Measurements from ENCODE around the gene PAK4. TPM values are rescaled to one million over a fixed set of nuclear protein-coding genes. Genes with fewer than 3 reads are reported as not detected.

The PAK4 gene
- total RNA-seq, 4 donors from 2014 or later = 6.1 to 16.3 (median 7.5) TPM

DNA sequence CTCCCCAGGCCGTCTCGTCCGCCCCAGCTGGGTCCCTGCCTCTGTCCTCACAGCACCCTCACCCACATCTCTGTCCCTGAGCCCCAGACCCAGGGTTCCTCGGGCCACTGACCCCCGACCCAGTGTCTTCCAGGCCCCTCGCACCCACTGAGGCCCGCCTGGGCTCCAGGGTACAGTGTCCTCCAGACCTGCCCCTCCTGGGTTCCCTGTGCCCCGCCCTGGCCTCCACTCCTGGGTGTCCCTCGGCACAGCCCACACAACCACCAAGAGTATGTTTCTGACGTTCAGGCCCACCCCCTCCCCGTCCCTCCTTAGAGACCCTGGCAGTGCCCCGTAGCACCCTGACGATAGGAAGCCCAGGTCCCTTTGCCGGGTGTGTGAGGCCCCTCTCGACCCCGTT lies 48.6 kb downstream of the PAK4 start:
- Histone ChIP-seq H3K4me3 (no peak overlapping the region), H3K36me3 (peaks cover 0 to 100% of the 10 kb centered on the region in 2 donors), H3K27ac (no peak overlapping the region), H3K9me3 (no peaks in the 10 kb centered on the region), H3K4me1 (peaks cover 0 to 13% (median 0%) of the 10 kb centered on the region in 3 donors), H3K27me3 (no peaks in the 10 kb centered on the region)
- ATAC-seq = no peak
- WGBS, 2 donors (ENCODE audit: low coverage in 1 of 2) = 74 to 86% methylated on average over 5 to 7 of the region's 16 CpGs
- TF ChIP-seq POLR2A (IDR thresholded peaks at IDR 0.05) (no peak), POLR2AphosphoS5 (IDR thresholded peaks at IDR 0.05) (no peak), EP300 (IDR thresholded peaks at IDR 0.05) (no peak)
- TF ChIP-seq, protein P1, sequence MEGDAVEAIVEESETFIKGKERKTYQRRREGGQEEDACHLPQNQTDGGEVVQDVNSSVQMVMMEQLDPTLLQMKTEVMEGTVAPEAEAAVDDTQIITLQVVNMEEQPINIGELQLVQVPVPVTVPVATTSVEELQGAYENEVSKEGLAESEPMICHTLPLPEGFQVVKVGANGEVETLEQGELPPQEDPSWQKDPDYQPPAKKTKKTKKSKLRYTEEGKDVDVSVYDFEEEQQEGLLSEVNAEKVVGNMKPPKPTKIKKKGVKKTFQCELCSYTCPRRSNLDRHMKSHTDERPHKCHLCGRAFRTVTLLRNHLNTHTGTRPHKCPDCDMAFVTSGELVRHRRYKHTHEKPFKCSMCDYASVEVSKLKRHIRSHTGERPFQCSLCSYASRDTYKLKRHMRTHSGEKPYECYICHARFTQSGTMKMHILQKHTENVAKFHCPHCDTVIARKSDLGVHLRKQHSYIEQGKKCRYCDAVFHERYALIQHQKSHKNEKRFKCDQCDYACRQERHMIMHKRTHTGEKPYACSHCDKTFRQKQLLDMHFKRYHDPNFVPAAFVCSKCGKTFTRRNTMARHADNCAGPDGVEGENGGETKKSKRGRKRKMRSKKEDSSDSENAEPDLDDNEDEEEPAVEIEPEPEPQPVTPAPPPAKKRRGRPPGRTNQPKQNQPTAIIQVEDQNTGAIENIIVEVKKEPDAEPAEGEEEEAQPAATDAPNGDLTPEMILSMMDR (IDR thresholded peaks at IDR 0.05) = no peak

DNA sequence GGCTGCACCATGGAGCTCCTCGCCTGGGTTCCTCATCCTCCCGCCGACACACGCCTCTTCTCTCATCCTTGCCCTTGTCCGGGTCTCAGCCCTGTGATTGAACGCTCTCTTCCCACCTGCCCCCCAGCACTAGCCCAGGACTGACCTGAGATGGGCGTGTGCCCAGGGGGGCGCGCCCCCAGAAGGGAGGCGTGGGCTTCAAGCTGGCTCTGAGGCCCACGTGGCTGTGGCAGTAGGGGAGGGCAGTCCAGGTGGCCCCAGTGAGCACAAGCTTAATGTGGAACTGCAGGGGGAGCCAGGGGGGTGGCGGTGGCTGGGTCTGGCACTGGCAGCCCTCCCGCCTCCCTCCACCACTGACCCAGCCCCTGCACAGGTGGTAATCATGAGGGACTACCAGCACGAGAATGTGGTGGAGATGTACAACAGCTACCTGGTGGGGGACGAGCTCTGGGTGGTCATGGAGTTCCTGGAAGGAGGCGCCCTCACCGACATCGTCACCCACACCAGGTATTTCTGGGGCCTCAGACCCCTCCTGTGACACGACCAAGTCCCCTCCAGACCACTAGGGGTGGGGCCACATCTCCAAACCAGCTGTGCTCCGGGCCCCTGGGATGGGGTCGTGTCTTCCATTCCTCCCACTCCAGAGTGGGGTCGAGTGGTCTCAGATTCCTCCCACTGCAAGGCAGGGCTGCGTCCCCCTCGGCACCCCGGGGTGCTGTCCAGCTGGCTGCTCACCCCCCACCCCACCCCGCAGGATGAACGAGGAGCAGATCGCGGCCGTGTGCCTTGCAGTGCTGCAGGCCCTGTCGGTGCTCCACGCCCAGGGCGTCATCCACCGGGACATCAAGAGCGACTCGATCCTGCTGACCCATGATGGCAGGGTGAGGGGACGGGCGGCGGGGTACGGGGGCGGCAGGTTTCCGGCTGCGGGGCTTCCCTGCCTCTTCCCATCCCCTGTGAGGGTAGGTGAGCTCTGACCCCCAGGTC lies 49.3 kb downstream of the PAK4 start:
- 90% methylated on average over 2 of the region's 43 CpGs; no CpG with 5 or more reads in 1 of the 2 donors for WGBS, 2 donors (ENCODE audit: low coverage in 1 of 2)
- Histone ChIP-seq H3K36me3 (peaks cover 0 to 100% of the 10 kb centered on the region in 2 donors), H3K27me3 (no peaks in the 10 kb centered on the region), H3K4me3 (no peak overlapping the region), H3K9me3 (no peaks in the 10 kb centered on the region), H3K27ac (no peak overlapping the region), H3K4me1 (peaks cover 0 to 9% (median 0%) of the 10 kb centered on the region in 3 donors)
- ATAC-seq = no peak
- TF ChIP-seq EP300 (IDR thresholded peaks at IDR 0.05) (no peak), POLR2AphosphoS5 (IDR thresholded peaks at IDR 0.05) (no peak), POLR2A (IDR thresholded peaks at IDR 0.05) (no peak)
- TF ChIP-seq, protein P1 (IDR thresholded peaks at IDR 0.05) = no peak

DNA sequence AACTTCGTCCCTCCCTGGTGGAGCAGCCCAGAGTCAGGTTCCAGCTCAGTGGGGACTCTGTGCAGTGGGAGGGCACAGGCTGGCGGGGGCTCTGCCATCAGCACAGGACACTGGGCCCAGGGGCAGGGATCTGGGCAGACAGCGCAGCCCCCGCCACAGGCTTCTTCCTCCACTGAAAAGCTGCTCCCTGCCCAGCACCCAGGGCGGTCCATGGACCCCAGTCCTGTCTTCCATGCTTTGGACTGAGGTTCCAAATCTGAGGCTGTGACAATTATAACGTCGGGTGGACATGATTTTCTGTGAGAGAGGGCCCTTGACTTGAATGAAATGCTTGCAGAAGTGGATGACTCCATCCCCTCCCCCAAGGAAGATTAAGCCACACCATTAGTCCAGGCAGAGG lies 50.0 kb downstream of the PAK4 start:
- no peak for TF ChIP-seq POLR2AphosphoS5 (IDR thresholded peaks at IDR 0.05)
- no peak for TF ChIP-seq POLR2A (IDR thresholded peaks at IDR 0.05)
- TF ChIP-seq, protein P1 (IDR thresholded peaks at IDR 0.05) = no peak
- TF ChIP-seq EP300 (IDR thresholded peaks at IDR 0.05) = no peak
- Histone ChIP-seq H3K4me3 (no peak overlapping the region), H3K27ac (no peak overlapping the region), H3K27me3 (no peaks in the 10 kb centered on the region), H3K4me1 (peaks cover 0 to 2% (median 0%) of the 10 kb centered on the region in 3 donors), H3K9me3 (no peaks in the 10 kb centered on the region), H3K36me3 (peaks cover 0 to 100% of the 10 kb centered on the region in 2 donors)
- WGBS, 2 donors (ENCODE audit: low coverage in 1 of 2) = no CpG with 5 or more reads among the region's 7 CpGs
- no peak for ATAC-seq

DNA sequence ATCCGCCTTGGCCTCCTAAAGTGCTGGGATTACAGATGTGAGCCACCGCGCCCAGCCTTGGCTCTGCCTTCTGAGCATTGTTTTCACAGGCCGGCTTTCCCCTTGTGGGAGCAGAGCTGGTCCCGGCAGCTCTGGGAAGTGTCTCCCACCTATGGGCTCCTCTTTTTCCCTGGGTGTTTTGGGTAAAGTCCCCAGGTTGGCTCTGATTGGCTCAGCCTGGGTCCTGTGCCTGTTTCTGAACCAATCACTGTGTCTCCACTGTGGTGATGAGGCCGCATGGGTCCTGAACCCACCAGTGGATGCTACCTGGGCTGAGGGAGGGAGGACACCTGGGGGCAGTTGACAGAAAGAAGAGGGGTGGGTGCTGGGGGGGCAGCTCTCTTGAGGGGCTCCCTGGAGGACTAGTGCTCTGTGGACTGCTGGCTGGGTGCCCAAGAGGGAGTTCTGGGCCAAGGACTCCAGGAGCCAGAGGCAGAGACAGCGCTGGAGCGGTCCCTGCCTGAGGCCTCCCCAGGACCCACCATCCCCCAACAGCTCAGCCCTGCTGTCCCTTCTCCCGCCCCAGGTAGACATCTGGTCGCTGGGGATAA lies 51.6 kb downstream of the PAK4 start:
- Histone ChIP-seq H3K27ac (no peak overlapping the region), H3K36me3 (peaks cover 0 to 84% of the 10 kb centered on the region in 2 donors), H3K4me1 (no peaks in the 10 kb centered on the region), H3K9me3 (no peaks in the 10 kb centered on the region), H3K4me3 (no peak overlapping the region), H3K27me3 (no peaks in the 10 kb centered on the region)
- TF ChIP-seq, protein P1 (IDR thresholded peaks at IDR 0.05) = no peak
- TF ChIP-seq EP300 (IDR thresholded peaks at IDR 0.05) (no peak), POLR2A (IDR thresholded peaks at IDR 0.05) (no peak), POLR2AphosphoS5 (IDR thresholded peaks at IDR 0.05) (no peak)
- ATAC-seq = no peak
- WGBS, 2 donors (ENCODE audit: low coverage in 1 of 2) = no CpG with 5 or more reads among the region's 10 CpGs

All from gastroesophageal sphincter (tissue), 4 donors.